PC-9 (cell line): ENCODE results near the gene C1orf167. TPM values are rescaled to one million over a fixed set of nuclear protein-coding genes. Genes with fewer than 3 reads are reported as not detected.
A peak's percentile ranks its signal among the peaks of the same experiment; 100 is the strongest.

Source experiments
- BruUV-seq: library from RNA; stranded (reverse); fragments of 400-500 nt; replicated peaks from 2 replicates; lab custom pipeline; 2021; lab: Mats Ljungman, UMichigan
- CTCF ChIA-PET: fragments of 300-600 bp; sonication (Branson Sonifier 250); formaldehyde crosslinking; loops from one replicate; lab custom pipeline; 2022; ENCODE audit warnings: antibody characterized with exemption; lab: Charles Lee
- POLR2A ChIA-PET: fragments of 300-600 bp; sonication (Branson Sonifier 250); formaldehyde crosslinking; loops from one replicate; lab custom pipeline; 2022; ENCODE audit warnings: antibody characterized with exemption; ENCODE audit not compliant: unreplicated experiment; lab: Charles Lee
- DNase-seq, 2 experiments: peaks; one replicate each; pipeline versions ENCODE4 v3.0.0 to v3.0.0-alpha.2; 2015 to 2022; ENCODE audit warnings: mixed read lengths in 1 of 2
- H2AFZ ChIP-seq: fragments of 200-600 bp; sonication (generic); 2 replicates; pipeline ENCODE4 v1.8.1; 2017; ENCODE audit warnings: antibody characterized with exemption
- H3F3A ChIP-seq: fragments of 200-600 bp; sonication (generic); 2 replicates; pipeline ENCODE4 v1.8.1; 2017; ENCODE audit warnings: antibody characterized with exemption, mild to moderate bottlenecking, low read depth; ENCODE audit not compliant: insufficient read depth
- H3K27ac ChIP-seq: fragments of 200-600 bp; sonication (generic); 2 replicates; pipeline ENCODE4 v1.6.1; 2016; ENCODE audit warnings: mixed run types
- H3K27me3 ChIP-seq: fragments of 200-600 bp; sonication (generic); 2 replicates; pipeline ENCODE4 v1.6.1; 2016; ENCODE audit warnings: low read depth, mixed run types; ENCODE audit not compliant: insufficient read depth
- H3K36me3 ChIP-seq: fragments of 200-600 bp; sonication (generic); 2 replicates; pipeline ENCODE4 v1.6.1; 2016; ENCODE audit warnings: low read depth, mixed run types
- H3K4me1 ChIP-seq: fragments of 200-600 bp; sonication (generic); replicated peaks from 2 replicates; pipeline ENCODE4 v1.6.1; 2016; ENCODE audit warnings: mixed run types; ENCODE audit not compliant: insufficient read depth
- H3K4me2 ChIP-seq: fragments of 200-600 bp; sonication (generic); 2 replicates; pipeline ENCODE4 v1.6.1; 2017; ENCODE audit warnings: mixed run types
- H3K4me3 ChIP-seq: fragments of 200-600 bp; sonication (generic); 2 replicates; pipeline ENCODE4 v1.6.1; 2016; ENCODE audit warnings: mixed run types
- H3K79me2 ChIP-seq: fragments of 200-600 bp; sonication (generic); 2 replicates; pipeline ENCODE4 v1.6.1; 2017; ENCODE audit warnings: low read depth, mixed run types
- H3K9me2 ChIP-seq: fragments of 200-600 bp; sonication (generic); 2 replicates; pipeline ENCODE4 v1.8.1; 2017; ENCODE audit warnings: mild to moderate bottlenecking; ENCODE audit not compliant: insufficient read depth
- H3K9me3 ChIP-seq: fragments of 200-600 bp; sonication (generic); 2 replicates; pipeline ENCODE4 v1.8.1; 2016; ENCODE audit warnings: low read depth; ENCODE audit not compliant: insufficient read depth
- H4K20me1 ChIP-seq: fragments of 200-600 bp; sonication (generic); 2 replicates; pipeline ENCODE4 v1.8.1; 2017; ENCODE audit not compliant: insufficient read depth
- CTCF ChIP-seq: fragments of 200-600 bp; sonication (generic); conservative IDR thresholded peaks from 2 replicates; pipeline ENCODE4 v1.6.1; 2017; ENCODE audit warnings: mixed run types, antibody characterized with exemption, mild to moderate bottlenecking, moderate library complexity
- EZH2 ChIP-seq: fragments of 200-600 bp; sonication (generic); IDR thresholded peaks from 2 replicates; pipeline ENCODE4 v1.8.0; 2017; ENCODE audit warnings: antibody characterized with exemption, low read depth
- intact Hi-C: fragments of 100-400 bp; cut with micrococcal nuclease; formaldehyde crosslinking; loops from one replicate; pipeline ENCODE4 v1.10.0; 2022; ENCODE audit not compliant: unreplicated experiment
- total RNA-seq: library from RNA; stranded (reverse); gene quantifications from 2 replicates; pipeline ENCODE4 v1.2.3, GENCODE V29; 2021

The C1orf167 gene
- total RNA-seq, 1 experiment from 2014 or later: not detected

DNA sequence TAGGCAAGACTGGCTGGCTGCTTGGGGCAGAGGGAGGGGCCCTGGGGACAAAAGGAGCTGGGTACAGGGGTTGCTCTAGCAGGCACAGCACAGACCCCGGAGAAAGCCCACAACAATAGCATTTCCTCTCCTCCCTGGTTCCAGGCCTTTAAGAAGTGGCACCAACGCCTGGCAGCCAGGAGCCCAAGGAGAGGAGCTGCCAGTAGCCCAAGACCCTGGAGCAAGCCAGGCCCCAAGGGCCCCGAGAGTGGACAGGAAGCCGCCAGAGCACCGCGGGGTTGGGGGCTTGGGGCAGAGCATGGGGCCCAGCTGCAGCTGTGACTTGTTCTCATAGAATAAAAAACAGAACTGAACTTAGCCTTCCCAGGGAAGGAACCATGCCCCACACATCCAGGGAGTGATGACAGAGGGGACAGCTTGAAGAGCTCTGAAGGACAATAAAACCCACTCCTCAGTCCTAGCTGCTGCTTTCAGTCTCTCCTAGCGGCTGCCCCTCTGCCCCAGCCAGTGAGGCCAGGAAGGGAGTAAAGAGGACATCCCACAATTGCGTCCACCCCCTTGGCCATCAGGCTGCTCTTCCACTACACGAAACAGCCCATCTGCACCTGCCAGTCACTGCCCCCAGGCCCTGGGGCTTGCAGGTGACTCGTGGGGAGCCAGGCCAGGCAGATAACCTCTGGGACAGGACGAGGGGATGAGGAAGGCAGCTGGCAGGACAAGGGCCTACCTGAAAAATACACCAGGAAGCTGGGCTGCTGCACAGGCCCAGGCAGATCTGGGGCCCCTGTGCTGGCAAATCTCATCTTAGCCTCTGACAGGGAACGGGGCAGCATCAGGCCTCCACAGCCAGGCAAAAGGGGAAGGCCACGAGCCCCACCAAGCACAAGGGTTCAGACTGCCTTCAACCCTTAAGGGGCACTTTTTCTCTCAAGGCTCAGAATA is 27.4 kb downstream of the C1orf167 start:
- CTCF ChIA-PET: no interaction called here
- BruUV-seq: no TSS peak
- Histone ChIP-seq H2AFZ (no peak overlapping the region), H3K9me3 (no peaks in the 10 kb centered on the region), H3F3A (no peaks in the 10 kb centered on the region), H3K36me3 (no peaks in the 10 kb centered on the region), H3K79me2 (no peaks in the 10 kb centered on the region), H3K4me3 (no peak overlapping the region), H3K27ac (no peak overlapping the region), H3K4me1 (peaks cover 4% of the 10 kb centered on the region), H4K20me1 (no peaks in the 10 kb centered on the region), H3K4me2 (no peak overlapping the region), H3K27me3 (no peaks in the 10 kb centered on the region), H3K9me2 (no peaks in the 10 kb centered on the region)
- intact Hi-C loops: loop anchor here (5.0 kb wide), 2 partner anchors 33 to 52 kb away; partner anchors contain the start of gene AGTRAP
- no peak for DNase-seq
- POLR2A ChIA-PET: no interaction called here
- TF ChIP-seq EZH2 (no peak), CTCF (no peak)

- Histone ChIP-seq H3K4me2 (peak overlapping the region; percentile 16; the same call in 1 of the 2 replicates), H3K4me3 (no peak overlapping the region), H3K4me1 (peaks cover 4% of the 10 kb centered on the region), H2AFZ (no peak overlapping the region), H3K27me3 (no peaks in the 10 kb centered on the region), H4K20me1 (no peaks in the 10 kb centered on the region), H3F3A (no peaks in the 10 kb centered on the region), H3K79me2 (no peaks in the 10 kb centered on the region), H3K9me2 (no peaks in the 10 kb centered on the region), H3K36me3 (no peaks in the 10 kb centered on the region), H3K9me3 (no peaks in the 10 kb centered on the region), H3K27ac (no peak overlapping the region)
- intact Hi-C loops: no loop called here
- no peak for TF ChIP-seq CTCF
- no peak for TF ChIP-seq EZH2
- TSS peak; percentile 86 for BruUV-seq
- no peak for DNase-seq
- POLR2A ChIA-PET: interaction anchor here (0.6 kb wide), 1 partner anchor 31 kb away, joined by 4 read pairs; no protein-coding TSS in a partner anchor
- CTCF ChIA-PET: no interaction called here
Measured at GRCh38 chr1:11790101-11790879, 28.3 kb downstream of the C1orf167 start.
